ENCODE measurements around the gene CCNY. TPM values are rescaled to one million over a fixed set of nuclear protein-coding genes. Genes with fewer than 3 reads are reported as not detected.
"Not testable (repeated sequence)": the region's sequence is repeated elsewhere in the genome, so short reads cannot be mapped to it uniquely, and the experiment has no call there.

Gene CCNY
- total and polyA plus RNA-seq, 8 donors = 60.9 to 87.6 (median 81.7) TPM

GRCh38 chr10:35300063-35300699 is 36.1 kb upstream of the CCNY start:
- H3K36me3 ChIP-seq = no peaks in the 10 kb centered on the region
- H3K4me3 ChIP-seq = no peak overlapping the region
- intact Hi-C loops (cut with DNase I) = no loop called here
- H3K27ac ChIP-seq = no peak overlapping the region
- H3K9me3 ChIP-seq = peaks cover 0 to 3% of the 10 kb centered on the region in 2 donors
- TF ChIP-seq CTCF (IDR thresholded peaks at IDR 0.05) = no peak
- no peaks in the 10 kb centered on the region for H3K4me1 ChIP-seq
- no peaks in the 10 kb centered on the region for H3K27me3 ChIP-seq
- peak; percentile 33 for ATAC-seq
- no peak for DNase-seq

GRCh38 chr10:35304649-35305048 is 31.7 kb upstream of the CCNY start:
- no peak for DNase-seq
- intact Hi-C loops (cut with DNase I) = no loop called here
- Histone ChIP-seq H3K4me3 (no peak overlapping the region), H3K9me3 (no peaks in the 10 kb centered on the region), H3K36me3 (no peaks in the 10 kb centered on the region), H3K4me1 (no peaks in the 10 kb centered on the region), H3K27me3 (peaks cover 0 to 12% of the 10 kb centered on the region in 2 donors), H3K27ac (no peak overlapping the region)
- ATAC-seq = no peak
- TF ChIP-seq CTCF (IDR thresholded peaks at IDR 0.05) = no peak

GRCh38 chr10:35306852-35307251 is 29.5 kb upstream of the CCNY start:
- H3K4me1 ChIP-seq = no peaks in the 10 kb centered on the region
- no peak overlapping the region for H3K4me3 ChIP-seq
- DNase-seq (peak in 3 of 4 donors; percentile 9 to 44 (median 35)), ATAC-seq (peak; percentile 91)
- intact Hi-C loops (cut with DNase I) = no loop called here
- TF ChIP-seq CTCF (IDR thresholded peaks at IDR 0.05) = no peak
- H3K27ac ChIP-seq = no peak overlapping the region
- H3K36me3 ChIP-seq = no peaks in the 10 kb centered on the region
- no peaks in the 10 kb centered on the region for H3K9me3 ChIP-seq
- H3K27me3 ChIP-seq = peaks cover 0 to 12% of the 10 kb centered on the region in 2 donors

GRCh38 chr10:35307297-35307696 is 29.0 kb upstream of the CCNY start:
- H3K9me3 ChIP-seq = no peaks in the 10 kb centered on the region
- no peaks in the 10 kb centered on the region for H3K36me3 ChIP-seq
- no peaks in the 10 kb centered on the region for H3K4me1 ChIP-seq
- no peak for TF ChIP-seq CTCF (IDR thresholded peaks at IDR 0.05)
- DNase-seq (no peak), ATAC-seq (peak; percentile 18)
- H3K4me3 ChIP-seq = no peak overlapping the region
- peaks cover 0 to 12% of the 10 kb centered on the region in 2 donors for H3K27me3 ChIP-seq
- intact Hi-C loops (cut with DNase I) = no loop called here
- no peak overlapping the region for H3K27ac ChIP-seq

- DNase-seq (no peak), ATAC-seq (no peak)
- intact Hi-C loops (cut with DNase I) = no loop called here
- no peak overlapping the region for H3K4me3 ChIP-seq
- no peaks in the 10 kb centered on the region for H3K9me3 ChIP-seq
- no peaks in the 10 kb centered on the region for H3K4me1 ChIP-seq
- H3K27ac ChIP-seq = no peak overlapping the region
- TF ChIP-seq CTCF (IDR thresholded peaks at IDR 0.05) = no peak
- H3K27me3 ChIP-seq = peaks cover 0 to 12% of the 10 kb centered on the region in 2 donors
- H3K36me3 ChIP-seq = no peaks in the 10 kb centered on the region
Measured at GRCh38 chr10:35308809-35309208, 27.5 kb upstream of the CCNY start.

- Histone ChIP-seq H3K36me3 (peaks cover 0 to 16% of the 10 kb centered on the region in 2 donors), H3K9me3 (peaks cover 0 to 11% of the 10 kb centered on the region in 2 donors)
- DNase-seq; H3K27ac ChIP-seq; H3K4me1 ChIP-seq; H3K4me3 ChIP-seq; intact Hi-C loops (cut with DNase I); H3K27me3 ChIP-seq; ATAC-seq: not testable (repeated sequence)
Measured at GRCh38 chr10:35314142-35314541, 22.2 kb upstream of the CCNY start.

- H3K27ac ChIP-seq; H3K27me3 ChIP-seq; H3K4me3 ChIP-seq; intact Hi-C loops (cut with DNase I); DNase-seq; ATAC-seq; H3K4me1 ChIP-seq: not testable (repeated sequence)
- Histone ChIP-seq H3K9me3 (peaks cover 0 to 11% of the 10 kb centered on the region in 2 donors), H3K36me3 (peaks cover 0 to 16% of the 10 kb centered on the region in 2 donors)
Measured at GRCh38 chr10:35315235-35315634, 21.1 kb upstream of the CCNY start.
